HS-5 (cell line): ENCODE measurements around the gene LMNA.

Experiments used
- DNase-seq: peaks from one replicate; pipeline ENCODE4 v3.0.0-alpha.2; 2012; ENCODE audit warnings: low read depth

LMNA gene

DNA sequence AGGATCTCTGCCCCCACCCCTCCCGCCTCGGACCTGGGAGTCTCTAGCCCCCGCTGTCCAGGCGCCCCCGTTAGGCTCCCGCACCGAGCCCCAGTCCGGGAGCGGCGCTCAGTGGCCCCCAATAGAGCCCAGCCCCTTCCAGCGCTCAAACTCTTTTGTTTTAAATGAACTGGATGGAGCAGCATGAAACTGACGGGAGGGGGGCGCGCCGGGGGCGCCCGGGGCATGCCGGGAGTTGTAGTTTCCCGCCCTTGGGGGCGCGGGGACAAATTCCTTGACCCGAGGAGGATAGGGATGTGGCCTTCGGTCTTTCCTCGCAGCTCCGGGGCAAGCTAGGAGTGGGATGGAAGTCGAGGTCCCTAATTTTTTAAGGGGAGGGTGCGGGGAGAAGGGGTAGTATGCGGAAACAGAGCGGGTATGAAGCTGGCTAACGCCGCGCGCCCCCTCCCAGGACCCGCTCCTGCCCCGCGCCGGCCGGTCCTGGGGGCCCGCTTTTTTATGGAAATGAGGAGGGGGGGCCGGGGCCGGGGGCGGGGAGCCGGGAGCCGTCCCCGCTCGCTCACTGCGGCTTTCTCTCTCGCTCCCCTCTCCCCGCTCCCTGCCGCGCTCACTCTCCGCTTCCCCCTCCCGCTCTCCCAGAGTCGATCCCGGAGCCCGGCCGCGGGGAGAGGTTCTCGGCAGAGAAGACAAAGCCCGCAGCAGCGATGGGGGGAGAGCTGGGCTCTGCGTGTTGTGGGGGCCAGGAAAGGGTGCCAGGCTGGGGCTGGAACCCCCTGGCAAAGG, 32.0 kb upstream of the LMNA start, which contains the start of gene MEX3A:
TSS of gene MEX3A (minus strand) at position 157 of the 783 bp plus-strand sequence. CDS start 467 bp downstream, outside the sequence.
- no peak for DNase-seq

DNA sequence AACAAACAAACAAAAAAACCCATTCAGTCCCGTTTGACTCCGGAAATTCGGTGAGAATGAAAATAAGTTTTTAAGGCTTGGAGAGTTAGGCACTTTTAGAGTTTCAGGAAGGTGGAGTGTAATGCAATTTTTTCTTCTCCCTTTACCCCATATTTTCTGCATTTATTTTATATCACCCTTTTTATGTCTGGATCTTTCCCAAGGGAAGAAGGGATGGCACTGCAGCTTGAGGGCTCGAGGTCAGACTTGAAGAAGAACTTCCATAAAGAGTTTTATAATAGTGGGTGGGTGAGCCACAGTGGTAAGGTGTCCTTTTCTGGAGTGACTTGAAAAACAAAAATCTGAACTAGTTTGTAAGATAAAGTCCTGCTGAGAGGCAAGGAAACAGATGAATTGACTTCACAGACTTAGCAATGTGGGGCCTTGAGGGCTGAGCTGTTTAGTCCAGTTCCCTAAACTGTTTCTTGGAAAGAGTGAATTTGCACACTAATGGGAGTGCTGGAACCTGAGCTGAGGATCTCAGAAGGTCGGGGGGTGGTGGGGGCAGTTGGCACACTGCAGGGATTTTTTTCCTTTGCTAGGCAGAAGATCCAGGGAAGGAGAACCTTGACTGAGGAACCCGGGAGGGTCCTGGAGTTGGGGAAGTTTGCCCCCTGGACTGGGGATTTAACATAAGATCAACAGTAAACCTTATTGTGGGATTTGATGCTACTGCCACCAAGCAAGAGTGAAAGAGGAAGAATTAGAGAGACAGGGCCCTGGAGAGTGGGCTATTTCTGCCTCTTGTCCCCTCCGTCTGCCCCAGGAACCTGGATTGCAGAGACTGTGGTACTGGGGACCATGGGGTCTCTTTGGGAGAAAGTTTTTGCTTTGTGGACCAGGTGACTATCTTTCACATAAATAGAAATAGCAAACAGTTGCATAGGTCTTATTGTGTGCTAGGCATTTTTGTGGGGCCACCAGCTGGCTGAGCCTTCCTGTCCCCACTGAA, 30.4 kb upstream of the LMNA start:
- DNase-seq, result no peak

GRCh38 chr1:156086256-156086662, 28.3 kb upstream of the LMNA start:
- DNase-seq, result no peak

DNA sequence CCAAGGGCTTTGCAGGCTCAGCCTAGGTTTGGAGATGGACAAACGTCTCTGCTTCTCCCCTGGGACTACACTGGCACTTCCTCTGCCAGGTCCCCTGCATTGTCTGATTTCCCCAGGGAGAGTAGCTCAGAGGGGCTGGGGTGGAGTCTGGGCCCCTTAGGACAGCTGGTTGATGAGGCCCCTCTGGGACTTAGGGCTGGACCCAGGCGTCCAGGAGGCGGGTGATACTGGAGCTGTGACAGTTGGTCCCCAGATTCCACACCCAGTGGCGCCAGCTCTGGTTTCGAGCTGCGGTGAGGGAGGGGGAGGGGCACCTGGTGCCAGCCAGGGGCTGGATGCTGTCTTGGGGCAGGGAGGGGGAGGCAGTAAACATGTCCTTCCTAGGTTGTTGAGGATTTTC, 24.8 kb upstream of the LMNA start:
- no peak for DNase-seq

DNA sequence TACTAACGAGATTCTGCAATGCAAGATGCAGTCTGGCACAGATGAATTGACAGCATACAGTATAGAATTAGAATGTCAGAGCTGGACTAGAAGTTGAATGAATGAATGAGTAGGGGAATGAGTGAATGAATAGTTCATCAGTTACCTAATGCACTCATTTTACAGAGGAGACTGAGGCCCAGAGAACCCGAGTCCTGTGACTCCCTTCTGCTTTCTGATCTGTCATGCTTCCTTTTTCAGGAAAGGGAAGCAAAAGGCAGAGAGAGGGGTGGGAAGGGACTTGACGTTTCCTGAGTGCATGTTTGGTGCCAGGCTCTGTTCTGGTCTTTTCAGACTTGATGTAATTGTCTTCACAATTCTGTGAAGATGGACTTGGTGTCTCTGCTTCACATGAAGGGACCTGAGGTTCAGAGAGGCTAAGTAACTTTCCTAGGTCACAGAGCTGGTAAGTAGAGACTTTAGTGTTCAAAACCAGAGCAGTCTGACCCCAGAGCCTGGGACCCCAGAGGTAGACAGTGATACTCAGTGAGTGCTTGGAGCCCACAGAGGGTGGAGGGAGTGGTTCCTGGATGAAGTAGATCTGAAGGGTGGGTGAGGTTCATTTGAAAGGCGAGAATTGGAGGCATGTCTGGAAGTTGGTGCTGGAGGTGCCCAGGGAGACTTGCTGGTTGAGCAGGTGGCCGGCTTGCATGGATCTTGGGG, 24.2 kb upstream of the LMNA start:
- no peak for DNase-seq

- DNase-seq, result peak; percentile 40
These were observed 23.7 kb upstream of the LMNA start for GRCh38 chr1:156090840-156091188.

DNA sequence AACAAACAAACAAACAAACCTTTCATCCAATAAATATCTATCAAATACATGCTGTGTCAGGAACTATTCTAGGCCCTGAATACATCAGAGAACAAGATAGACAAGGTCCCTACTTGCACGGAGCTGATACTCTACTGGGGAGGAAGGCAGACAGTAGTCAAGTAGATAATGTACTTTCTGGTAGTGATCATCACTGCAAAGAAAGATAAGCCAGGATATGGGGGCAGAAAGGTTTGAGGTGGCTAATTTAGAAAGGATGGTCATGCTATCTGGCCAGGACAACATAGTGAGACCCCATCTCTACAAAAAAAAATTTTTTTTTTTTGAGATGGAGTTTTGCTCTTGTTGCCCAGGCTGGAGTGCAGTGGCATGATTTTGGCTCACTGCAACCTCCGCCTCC, 22.9 kb upstream of the LMNA start:
- DNase-seq, result no peak

DNA sequence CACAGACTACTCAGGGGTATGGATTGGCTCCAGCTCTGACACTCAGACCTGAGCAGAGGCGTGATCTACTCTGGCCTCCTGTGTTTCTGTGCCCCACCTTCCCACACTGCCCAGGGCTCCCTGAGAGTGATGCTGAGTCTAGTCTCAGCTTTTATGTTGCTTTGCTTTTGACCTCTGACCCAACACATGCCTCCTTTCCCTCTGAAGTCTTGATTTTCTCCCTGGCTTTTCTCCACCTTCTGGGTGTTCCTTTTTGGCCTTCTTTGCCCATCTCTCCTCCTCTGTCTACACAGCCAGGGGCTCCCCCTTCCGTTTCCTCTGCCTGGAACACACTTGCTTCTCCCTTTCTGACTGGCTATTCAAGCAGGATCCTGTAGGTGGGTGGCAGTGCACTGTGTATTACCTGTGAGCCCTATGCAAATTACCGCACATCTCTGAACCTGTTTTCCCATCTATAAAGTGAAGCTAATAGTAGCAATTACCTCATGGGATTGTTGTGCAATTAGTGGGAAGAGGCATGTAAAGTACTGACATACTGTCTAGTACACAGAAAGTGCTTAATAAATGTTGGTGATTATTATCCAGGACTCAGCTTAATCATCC, 18.5 kb upstream of the LMNA start:
- DNase-seq, result no peak

- peak; percentile 52 for DNase-seq
These were observed 17.7 kb upstream of the LMNA start for GRCh38 chr1:156096640-156097391.

- DNase-seq, result no peak
These were observed 16.9 kb upstream of the LMNA start for GRCh38 chr1:156097499-156098178.

- no peak for DNase-seq
These were observed 15.7 kb upstream of the LMNA start for GRCh38 chr1:156098784-156099183.

DNA sequence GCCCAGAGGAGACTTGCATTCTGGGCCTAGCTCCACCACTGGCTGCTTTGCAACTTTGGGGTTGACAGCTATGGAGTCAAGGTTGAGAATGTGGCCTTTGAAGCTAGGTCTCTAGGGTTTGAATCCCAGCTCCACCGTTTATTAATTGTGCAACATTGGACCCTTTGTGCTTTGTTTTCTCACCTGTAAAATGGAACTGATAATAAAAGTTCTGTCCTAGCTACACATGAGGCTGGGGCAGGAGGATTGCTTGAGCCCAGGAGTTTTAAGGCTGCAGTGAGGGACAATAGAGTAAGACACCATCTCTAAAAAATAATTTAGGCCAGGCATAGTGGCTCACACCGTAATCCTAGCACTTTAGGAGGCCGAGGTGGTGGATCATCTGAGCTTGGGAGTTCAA, 15.2 kb upstream of the LMNA start:
- no peak for DNase-seq

DNA sequence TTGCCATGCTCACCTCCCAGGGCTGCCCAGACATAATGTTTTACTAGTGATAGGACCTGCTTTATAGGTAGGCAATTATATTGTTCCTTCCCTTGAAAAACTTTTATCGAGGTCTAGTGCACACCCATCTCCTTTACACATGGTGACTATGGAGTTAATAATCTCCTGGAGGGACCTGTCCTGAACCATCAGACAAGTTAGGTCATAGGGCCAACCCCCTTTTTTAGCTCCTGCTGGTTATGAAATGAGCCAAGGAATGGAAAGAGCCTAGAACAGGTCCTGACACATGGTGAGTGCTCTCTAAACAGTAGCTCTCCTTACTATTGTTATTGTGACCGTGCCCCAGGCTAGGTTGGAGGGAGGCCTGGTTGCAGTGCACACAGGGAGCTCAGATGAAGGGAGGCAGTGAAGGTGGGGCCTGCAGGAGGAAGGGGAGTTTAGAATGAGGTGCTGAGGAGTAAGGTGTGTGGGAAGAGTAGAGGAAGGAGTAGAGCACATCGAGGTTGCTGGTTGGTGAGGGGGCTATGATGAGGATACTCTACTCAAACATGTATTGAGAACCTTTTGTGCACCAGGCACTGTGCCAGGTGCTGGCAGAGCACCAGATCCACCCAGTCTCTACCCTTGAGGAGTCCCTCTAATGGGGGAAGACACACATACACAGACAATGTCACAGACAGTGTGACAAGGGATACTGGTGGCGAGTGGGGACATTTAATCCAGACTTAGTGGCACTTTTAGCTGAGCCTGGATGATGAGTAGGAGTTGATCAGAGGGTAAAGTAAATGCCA, 14.1 kb upstream of the LMNA start:
- no peak for DNase-seq

- no peak for DNase-seq
These were observed 12.6 kb upstream of the LMNA start for GRCh38 chr1:156101880-156102279.

- no peak for DNase-seq
These were observed 11.6 kb upstream of the LMNA start for GRCh38 chr1:156102633-156103511.

DNA sequence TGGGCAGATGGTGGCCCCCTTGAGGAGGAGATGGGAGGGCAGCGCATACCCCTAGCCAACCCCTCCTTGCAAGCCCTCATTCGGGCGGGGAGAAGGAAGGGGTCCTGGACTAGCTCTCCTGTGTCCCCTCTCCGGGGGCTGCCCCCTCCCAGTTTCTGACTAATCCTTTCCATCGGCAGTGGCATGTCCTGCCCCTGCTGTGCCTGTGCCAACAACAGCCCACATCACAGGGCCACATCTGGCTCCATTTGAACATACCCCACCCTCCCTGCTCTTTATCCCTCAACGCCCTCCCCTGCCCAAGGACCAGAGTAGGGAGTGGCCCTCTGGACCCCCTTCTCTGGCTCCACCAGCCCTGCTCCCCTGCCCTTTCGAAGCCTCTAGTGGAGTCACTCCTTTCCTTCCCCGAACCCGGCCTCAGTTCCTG, 11.0 kb upstream of the LMNA start:
- DNase-seq, result no peak

- DNase-seq, result no peak
These were observed 10.3 kb upstream of the LMNA start for GRCh38 chr1:156104065-156104810.
